ENCODE data around the gene C16orf89.

GRCh38 chr16:5062051-5062450, 3.7 kb downstream of the C16orf89 start:
- TF ChIP-seq EZH2 (IDR thresholded peaks at IDR 0.05; ENCODE audit: borderline replicate concordance, low read depth, low read length, poor library complexity, severe bottlenecking): no peak
- TF ChIP-seq, protein P1, sequence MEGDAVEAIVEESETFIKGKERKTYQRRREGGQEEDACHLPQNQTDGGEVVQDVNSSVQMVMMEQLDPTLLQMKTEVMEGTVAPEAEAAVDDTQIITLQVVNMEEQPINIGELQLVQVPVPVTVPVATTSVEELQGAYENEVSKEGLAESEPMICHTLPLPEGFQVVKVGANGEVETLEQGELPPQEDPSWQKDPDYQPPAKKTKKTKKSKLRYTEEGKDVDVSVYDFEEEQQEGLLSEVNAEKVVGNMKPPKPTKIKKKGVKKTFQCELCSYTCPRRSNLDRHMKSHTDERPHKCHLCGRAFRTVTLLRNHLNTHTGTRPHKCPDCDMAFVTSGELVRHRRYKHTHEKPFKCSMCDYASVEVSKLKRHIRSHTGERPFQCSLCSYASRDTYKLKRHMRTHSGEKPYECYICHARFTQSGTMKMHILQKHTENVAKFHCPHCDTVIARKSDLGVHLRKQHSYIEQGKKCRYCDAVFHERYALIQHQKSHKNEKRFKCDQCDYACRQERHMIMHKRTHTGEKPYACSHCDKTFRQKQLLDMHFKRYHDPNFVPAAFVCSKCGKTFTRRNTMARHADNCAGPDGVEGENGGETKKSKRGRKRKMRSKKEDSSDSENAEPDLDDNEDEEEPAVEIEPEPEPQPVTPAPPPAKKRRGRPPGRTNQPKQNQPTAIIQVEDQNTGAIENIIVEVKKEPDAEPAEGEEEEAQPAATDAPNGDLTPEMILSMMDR (conservative IDR thresholded peaks at IDR 0.05; ENCODE audit: low read depth, low read length): no peak

Measured in A673 (cell line).